ENCODE results near the gene EYA4.
"Not testable (repeated sequence)": the region's sequence is repeated elsewhere in the genome, so short reads cannot be mapped to it uniquely, and the experiment has no call there.

Gene EYA4

DNA sequence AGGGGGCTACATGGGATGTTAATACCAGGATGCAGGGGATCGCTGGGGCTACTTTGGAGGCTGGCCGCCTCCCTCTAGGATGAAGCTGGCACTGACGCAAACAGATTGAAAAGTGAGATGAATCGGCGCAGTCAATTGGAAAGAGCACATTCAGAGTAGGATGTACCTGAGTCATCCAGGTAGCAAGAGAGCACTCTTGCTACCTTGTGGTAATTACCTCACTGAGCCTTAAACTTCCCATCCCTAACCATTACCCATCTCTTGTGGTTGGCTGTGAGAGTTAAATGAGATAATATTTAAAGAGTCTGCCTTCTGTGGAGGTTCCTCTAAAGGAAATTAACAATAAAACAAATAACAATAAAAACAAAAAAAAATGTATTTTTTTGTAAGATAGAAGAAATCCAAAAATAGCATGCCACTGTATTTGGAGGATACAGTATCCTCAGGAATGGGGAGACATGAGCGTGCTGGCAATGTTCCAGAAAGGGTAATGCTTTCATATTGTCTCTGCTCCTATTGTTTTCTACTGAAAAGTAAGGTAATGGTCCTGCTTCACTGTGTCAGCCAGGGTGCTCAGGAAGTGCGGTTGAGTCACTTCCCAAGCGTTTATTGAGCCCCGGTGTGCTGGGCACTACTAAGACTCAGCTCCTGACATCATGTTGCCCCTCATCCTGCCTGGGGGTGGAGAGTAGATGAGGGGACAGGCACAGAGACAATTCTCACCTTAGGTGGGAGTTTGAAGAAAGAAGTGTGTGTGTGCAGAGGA, 301.1 kb downstream of the EYA4 start:
- DNase-seq = no peak

DNA sequence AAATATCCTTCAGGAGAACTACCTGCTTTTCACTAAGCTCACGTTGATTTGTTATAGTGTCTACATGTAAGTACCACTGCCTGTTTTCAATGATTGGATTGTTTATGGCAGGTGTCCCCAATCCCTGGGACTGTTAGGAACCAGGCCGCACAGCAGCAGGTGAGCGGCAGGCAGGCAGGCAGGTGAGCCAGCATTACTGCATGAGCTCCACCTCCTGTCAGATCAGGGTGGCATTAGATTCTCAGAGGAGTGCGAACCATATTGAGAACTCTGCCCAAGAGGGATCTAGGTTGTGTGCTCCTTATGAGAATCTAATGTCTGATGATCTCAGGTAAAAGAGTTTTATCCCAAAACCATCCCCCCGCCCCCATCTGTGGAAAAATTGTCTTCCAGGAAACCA, 303.3 kb downstream of the EYA4 start:
- DNase-seq = no peak

DNA sequence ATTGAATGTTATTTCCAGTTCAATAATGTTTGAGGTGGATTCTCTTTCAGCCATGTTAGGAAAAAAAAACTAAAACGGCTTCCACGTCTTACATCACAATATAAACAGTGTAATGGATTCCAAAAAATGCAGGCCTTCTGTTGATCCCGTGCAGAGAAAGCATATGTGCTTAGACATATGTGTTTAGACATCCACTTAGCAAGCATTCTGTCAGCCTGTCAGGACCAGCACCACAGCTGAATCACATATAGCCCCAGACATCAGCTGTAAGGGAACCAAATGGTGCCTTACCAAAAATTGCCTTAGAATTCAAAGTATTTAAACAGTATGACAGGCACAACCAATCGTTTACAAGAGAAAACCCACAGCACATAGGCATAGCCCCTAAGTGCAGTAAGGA, 304.9 kb downstream of the EYA4 start:
- peak; percentile 40 for DNase-seq

DNA sequence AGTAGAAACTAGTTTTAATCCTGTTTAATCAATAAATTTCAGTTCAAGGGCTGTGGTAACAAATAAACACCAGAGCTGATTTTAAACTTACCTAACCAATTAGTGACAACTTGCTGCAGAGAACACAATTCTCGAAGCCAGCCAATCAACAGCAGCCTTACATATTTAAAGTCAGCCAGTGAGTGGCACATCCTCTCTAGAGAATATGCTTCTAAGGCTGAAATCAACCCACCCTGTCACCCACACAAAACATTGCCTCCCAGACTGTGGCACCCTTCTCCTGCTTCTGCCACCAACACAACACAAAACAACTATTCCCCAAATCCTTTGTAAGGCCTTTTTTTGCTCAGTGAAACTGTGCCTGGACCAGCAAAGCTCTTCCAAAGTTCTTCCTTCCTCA, 306.0 kb downstream of the EYA4 start:
- no peak for DNase-seq

DNA sequence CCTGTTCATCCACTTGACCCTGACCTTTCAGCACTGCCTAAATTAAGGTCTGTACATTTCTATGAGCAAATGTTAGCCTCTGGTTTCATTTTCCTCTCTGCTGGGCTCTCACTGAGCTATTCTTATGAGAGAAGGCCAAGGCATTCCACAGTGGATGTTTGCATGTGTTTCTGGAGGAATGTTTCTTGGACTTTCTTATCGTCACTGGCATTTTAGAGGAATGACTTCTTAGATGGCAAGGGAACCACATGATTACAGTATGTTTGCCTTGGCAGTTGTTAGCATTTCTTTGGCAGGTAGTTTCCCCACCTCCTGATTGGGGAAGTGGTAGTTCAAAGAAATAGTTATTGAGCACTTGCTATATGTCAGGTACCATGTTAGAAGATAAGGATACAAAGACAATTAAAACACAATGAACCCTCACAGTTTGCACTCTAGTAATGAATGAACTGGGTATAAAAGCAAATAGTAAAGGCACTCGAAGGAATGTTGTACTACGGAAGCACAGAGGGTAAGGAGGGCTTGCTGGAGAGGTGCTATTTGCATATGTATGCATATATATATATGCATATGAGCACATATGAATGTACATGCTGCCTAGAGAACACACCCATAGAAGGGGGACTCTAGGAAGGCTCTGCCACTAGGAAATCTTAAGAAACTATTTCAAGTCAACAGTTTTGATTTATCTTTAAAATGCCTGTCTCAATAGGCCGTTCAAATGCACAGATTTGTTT, 307.4 kb downstream of the EYA4 start:
- no peak for DNase-seq

DNA sequence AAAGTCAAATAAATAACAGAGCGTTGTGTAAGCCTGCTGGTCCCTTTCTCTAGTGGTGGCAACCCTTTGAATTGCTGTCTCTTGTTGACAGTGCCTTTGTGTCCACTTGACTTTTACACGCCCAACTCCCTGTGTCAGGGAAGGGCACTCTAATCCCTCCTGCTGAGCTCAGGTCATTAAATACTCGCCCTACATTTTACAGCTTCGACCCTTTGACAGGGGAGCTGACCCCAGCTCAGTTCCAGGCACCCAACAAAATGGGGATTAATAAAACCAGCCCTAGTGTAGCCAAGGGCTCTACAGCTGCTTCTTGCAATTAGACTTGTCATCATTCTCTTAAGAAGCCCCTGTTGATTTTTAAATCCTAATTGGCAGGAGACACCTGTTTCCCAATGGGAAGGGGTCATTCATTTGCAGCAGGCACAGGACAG, 308.2 kb downstream of the EYA4 start:
- DNase-seq = no peak

DNA sequence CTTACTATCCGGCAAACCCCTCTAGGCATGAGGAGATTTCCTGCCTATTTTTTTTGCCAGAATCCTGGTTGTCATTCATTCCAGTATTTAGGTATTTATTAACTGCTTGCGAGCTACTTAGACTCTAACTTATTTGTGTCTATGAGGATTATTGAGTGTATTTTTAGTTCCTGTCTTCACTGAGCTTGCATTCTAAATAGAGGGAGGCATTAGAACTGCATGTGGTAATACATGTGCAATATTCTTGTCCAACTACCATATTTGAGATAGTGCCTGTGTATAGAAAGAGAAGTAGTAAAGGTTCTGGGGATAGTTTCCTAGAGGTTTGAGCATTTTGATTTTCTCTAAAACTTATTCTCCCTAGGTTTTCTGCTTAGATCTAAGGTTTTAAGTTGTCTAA, 308.9 kb downstream of the EYA4 start:
- no peak for DNase-seq

DNA sequence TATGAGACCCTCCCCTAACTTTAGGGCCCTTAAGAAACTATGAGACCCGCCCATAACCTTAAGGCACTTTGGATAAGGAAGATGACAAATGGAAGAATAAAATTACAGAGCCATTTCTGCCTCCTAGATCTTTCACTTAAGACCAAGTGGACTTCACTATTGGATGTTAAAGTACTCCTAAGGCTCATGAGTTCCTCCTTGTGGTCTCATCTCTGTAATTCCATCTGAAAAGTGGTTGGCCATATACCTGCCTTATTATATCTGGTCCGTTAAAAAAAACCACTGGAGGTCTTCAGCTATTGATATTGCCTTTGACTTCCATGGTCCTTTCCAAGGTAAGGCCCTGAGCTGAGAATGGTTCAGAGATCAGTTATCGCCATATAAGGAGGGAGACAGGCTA, 310.3 kb downstream of the EYA4 start:
- DNase-seq = no peak

DNA sequence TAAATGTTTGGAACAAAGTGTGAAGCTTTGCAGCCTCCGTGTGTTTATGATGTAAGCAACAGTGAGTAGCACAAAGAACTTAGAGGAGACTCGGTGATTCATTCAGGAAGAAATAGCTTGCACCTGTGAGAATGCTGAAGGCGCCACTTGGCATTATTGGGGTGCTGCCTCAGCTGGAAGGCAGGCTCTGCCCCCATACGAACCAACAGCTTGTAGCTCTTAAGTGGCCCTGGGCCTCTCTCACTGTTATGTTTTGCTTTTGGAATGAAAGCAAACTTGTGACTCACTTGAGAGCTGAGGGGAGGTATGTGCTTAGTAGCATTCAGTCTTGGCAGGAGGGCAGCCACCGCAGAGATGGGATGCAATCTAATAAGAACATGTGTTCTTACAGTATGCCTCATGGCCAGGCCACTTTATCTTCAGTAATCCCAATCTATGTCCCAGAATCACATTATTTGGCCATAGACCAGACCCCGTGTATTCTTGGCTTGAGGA, 310.7 kb downstream of the EYA4 start:
- DNase-seq = no peak

DNA sequence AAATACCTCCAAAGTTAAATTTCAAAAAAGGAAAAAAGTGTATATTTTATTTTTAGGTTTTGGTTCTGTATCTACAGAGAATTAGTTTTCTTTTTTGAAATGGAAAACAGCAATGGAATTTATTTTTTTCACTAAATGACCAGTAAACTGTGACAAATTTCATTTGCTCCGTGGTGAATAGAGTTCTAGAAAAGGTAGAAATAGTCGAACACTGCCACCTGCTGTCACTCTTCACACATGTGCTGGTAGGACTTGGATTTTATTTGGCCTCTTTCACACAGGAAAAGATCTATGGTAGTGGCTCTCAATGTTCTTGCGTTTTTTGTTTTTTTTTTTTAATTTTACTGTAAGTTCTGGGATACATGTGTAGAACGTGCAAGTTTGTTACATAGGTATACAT, 312.5 kb downstream of the EYA4 start:
- peak; percentile 32 for DNase-seq

DNA sequence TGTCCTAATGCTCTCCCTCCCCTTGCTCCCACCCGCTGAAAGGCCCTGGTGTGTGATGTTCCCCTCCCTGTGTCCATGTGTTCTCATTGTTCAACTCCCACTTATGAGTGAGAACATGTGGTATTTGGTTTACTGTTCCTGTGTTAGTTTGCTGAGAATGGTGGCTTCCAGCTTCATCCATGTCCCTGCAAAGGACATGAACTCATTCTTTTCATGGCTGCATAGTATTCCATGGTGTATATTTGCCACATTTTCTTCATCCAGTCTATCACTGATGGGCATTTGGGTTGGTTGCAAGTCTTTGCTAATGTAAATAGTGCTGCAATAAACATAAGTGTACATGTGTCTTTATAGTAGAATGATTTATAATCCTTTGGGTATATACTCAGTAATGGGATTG, 313.0 kb downstream of the EYA4 start:
- not testable (repeated sequence) for DNase-seq

DNA sequence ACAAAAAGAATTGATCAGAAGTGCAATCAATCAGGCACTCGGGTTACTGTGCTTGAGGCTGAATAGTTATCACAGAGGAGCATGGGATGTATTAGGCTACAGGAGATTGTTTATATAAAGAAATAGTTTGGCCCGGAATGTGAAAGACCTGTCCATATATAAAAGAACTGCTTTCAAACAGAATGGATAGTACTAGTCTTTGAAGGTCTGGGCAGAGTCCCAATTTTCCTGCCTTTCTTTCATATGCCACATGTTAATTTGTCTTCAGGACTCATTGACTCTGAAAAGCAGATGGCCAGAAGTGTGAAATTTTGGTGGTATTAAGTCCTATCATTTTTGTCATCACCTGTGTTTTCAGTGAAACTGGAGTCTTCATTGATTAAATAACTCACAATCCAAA, 314.5 kb downstream of the EYA4 start:
- no peak for DNase-seq

DNA sequence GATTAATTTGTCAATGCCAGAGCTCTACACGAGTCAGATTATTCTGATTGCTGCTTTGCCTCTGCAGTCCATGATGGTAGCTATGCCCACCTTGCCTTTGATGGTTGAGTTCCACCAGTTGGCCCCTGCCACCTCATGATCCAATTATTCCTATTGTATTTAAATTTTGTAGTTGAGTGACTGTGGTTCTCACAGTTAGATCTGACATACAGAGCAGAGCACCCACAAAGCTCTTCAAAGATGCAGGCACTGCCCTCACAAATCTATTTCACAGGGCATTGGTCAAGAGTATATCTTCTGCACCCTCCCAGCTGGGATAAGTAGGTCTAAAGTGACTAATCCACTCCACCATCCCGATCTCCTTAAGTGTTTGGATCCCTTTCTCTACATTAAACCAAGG, 318.8 kb downstream of the EYA4 start:
- no peak for DNase-seq

DNA sequence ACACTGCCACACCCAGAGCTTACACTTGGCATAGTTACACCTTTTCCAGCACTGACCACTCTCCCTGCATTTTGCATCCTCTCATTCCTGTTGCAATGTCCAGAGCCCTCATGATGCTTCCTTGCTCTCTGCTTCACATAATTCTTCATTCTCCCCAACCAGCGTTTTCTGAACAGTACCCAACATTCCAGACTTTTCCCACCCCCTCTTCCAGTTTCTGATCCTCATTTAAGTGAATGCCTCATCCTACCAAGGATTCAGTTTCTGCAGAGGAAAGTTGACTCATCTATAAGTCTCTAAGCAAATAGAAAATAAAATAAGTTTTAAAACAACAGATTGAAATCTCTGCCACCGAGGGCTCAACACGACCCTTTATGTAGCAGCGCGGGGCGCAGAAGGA, 326.5 kb downstream of the EYA4 start:
- DNase-seq = no peak

DNA sequence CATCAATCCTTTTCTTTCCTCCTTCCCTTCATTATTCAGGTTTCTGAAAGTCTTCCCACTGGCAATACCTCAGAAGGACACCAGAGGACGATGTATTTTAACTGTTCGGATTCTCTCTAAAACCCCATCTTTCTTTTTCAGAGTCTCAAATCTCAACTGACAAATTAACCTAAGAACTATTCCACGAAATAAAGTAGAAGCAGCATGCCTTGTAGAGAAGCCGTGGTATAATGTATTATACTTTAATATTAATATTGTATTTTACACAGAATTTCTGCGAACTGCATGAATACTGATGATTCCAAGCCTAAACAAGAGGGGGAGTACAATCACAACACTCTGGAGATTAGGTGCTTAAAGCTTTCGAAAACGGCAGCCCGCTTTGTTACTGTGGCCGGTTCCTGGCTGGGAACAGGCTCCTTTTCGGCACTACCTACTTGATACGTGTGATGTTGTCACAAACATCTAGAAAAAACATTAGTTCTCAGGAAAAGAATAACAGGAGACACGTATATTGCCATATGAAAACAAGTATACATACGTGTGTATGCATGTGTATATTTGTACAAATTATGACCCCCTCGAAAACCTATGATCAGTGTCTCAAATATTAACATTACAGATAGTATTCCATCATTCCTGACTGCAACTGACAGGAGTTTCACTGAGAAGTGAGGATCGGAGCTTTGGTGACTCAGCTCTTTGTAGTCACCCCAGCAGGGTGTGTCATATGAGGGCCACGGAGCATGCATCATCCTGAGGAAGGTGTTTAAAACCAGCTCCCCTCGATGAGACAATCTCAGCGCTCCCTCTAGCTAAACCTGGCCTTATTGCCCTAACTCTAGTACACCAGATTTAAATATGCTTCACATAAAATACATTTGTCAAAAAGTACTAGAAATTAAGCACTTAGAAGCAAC, 328.1 kb downstream of the EYA4 start:
- DNase-seq = peak; percentile 89

DNA sequence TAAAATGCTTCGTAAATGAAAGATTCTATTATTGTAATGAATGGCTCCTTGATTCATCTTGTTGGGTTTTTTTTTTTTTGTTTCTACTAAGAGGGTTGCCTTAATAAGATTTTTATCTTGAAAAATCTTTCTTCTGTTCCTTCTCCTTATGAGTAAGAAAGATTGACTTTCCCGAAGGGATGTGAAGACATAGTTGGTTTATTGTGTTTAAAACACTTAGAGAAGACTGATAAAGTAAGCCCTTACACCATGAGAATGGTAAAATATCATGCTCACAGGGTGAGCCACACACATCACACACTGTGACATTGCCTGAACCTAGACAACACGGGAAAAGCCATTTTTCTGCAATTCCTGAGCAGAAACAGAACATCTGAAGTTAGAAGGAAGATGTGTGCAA, 330.5 kb downstream of the EYA4 start:
- no peak for DNase-seq

DNA sequence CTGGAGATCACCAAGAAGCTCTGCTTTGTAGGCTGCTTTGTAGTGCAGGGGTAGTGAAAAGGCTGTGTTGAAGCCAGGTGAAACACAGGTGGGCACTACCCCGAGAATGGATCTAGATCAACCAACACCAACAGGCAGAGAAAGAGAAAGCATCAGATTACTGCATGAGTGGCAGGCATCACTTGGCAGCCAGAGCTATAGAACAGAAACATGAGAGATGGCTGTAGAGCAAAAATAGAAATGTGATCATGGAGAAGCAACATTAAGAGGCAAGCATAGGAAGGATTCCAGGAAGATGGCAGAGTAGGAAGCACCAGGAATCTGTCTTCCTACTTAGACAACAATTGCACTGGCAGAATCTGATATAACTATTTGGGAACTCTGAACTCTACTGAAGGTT, 336.7 kb downstream of the EYA4 start:
- DNase-seq = no peak
